K562 (cell line): ENCODE data around the gene KLC3. TPM values are rescaled to one million over a fixed set of nuclear protein-coding genes. Genes with fewer than 3 reads are reported as not detected.

ENCODE experiments used
- ADNP ChIP-seq: fragments of 200-800 bp; sonication (Bioruptor generic); IDR thresholded peaks from 2 replicates; pipeline ENCODE4 v1.6.1; 2016; ENCODE audit warnings: missing genetic modification characterization, missing compliant biosample characterization
- BCOR ChIP-seq: fragments of 450-650 bp; IDR thresholded peaks from 2 replicates; pipeline ENCODE4 v1.6.1; 2016
- CBFA2T3 ChIP-seq: fragments of 450-650 bp; IDR thresholded peaks from 2 replicates; pipeline ENCODE4 v1.6.1; 2017
- CBX1 ChIP-seq: sonication (generic); IDR thresholded peaks from 2 replicates; pipeline ENCODE4 v1.6.1; 2016; ENCODE audit warnings: antibody characterized with exemption, low read depth, mild to moderate bottlenecking
- CEBPG ChIP-seq, 3 experiments: fragments of 200-800 bp in 1 of 3; sonication (Bioruptor generic) in 1 of 3; sonication (generic) in 1 of 3; formaldehyde crosslinking in 1 of 3; IDR thresholded peaks in 2 of 3; conservative IDR thresholded peaks in 1 of 3; 2 replicates each; pipeline versions ENCODE4 v1.6.1 to v1.8.0; 2016 to 2022; ENCODE audit warnings: missing compliant biosample characterization in 2 of 3, missing genetic modification characterization in 2 of 3, mild to moderate bottlenecking in 1 of 3, missing genetic modification reagents in 1 of 3
- COPS2 ChIP-seq: fragments of 450-650 bp; conservative IDR thresholded peaks from 2 replicates; pipeline ENCODE4 v1.6.1; 2016; ENCODE audit warnings: mild to moderate bottlenecking, moderate library complexity
- CXXC5 ChIP-seq: fragments of 250-450 bp; sonication (Bioruptor Pico); IDR thresholded peaks from 2 replicates; pipeline ENCODE4 v1.8.0; 2022; ENCODE audit warnings: inconsistent platforms, mild to moderate bottlenecking, moderate library complexity
- HDAC2 ChIP-seq: fragments of 450-650 bp; IDR thresholded peaks from 2 replicates; pipeline ENCODE4 v1.6.1; 2016; ENCODE audit warnings: mild to moderate bottlenecking
- KAT8 ChIP-seq: fragments of 450-650 bp; IDR thresholded peaks from 2 replicates; pipeline ENCODE4 v1.6.1; 2016; ENCODE audit warnings: low read depth, mild to moderate bottlenecking
- KDM1A ChIP-seq, 2 experiments: fragments of 450-650 bp; IDR thresholded peaks; 2 replicates each; pipeline ENCODE4 v1.6.1; 2016; ENCODE audit warnings: mild to moderate bottlenecking in 2 of 2
- KLF6 ChIP-seq: fragments of 250-450 bp; sonication (Bioruptor Pico); IDR thresholded peaks from 2 replicates; pipeline ENCODE4 v1.4.0; 2020; ENCODE audit warnings: mild to moderate bottlenecking, moderate library complexity, borderline replicate concordance
- LCOR ChIP-seq: sonication (generic); formaldehyde crosslinking; IDR thresholded peaks from 2 replicates; pipeline ENCODE4 v1.8.0; 2022; ENCODE audit warnings: mild to moderate bottlenecking, missing genetic modification reagents
- OTX1 ChIP-seq: fragments of 450-650 bp; formaldehyde crosslinking; IDR thresholded peaks from 2 replicates; pipeline ENCODE4 v1.4.0; 2022; ENCODE audit warnings: mild to moderate bottlenecking
- RBBP5 ChIP-seq: fragments of 200-600 bp; sonication (generic); IDR thresholded peaks from 2 replicates; pipeline ENCODE4 v1.6.1; 2012; ENCODE audit warnings: borderline replicate concordance, mild to moderate bottlenecking, low read length, control low read depth, inconsistent platforms; ENCODE audit not compliant: insufficient read depth, poor library complexity, severe bottlenecking
- TAF15 ChIP-seq: fragments of 200-400 bp; formaldehyde crosslinking; IDR thresholded peaks from 2 replicates; pipeline ENCODE4 v1.6.1; 2017; ENCODE audit warnings: mild to moderate bottlenecking, low read depth, low read length, moderate library complexity
- ZNF311 ChIP-seq: fragments of 250-450 bp; sonication (Bioruptor Pico); IDR thresholded peaks from 2 replicates; pipeline ENCODE4 v1.4.0; 2020; ENCODE audit warnings: mild to moderate bottlenecking, moderate library complexity
- ZZZ3 ChIP-seq: fragments of 450-650 bp; IDR thresholded peaks from 2 replicates; pipeline ENCODE4 v1.6.1; 2016; ENCODE audit warnings: antibody characterized with exemption, mild to moderate bottlenecking, moderate library complexity
- polyA plus RNA-seq, 8 experiments: library from polyadenylated mRNA; depleted of rRNA in 4 of 8; stranded (reverse) in 5 of 8; unstranded in 3 of 8; fragments of >200 nt; fragmentation: Nextera tagmentation in 2 of 8; fragmentation: Illumina TruSeq in 1 of 8; extraction: Ambion mirVana in 2 of 8; extraction: Trizol in 1 of 8; gene quantifications; 2 replicates each; pipeline versions ENCODE4 v1.2.1 to v1.2.3, GENCODE V29; 2011 to 2014; ENCODE audit warnings: inconsistent platforms in 1 of 8, missing spikeins in 1 of 8
- total RNA-seq, 7 experiments: library from RNA; depleted of rRNA in 6 of 7; stranded (reverse); fragments of >200 nt in 6 of 7; fragmentation: Illumina TruSeq in 2 of 7; extraction: Trizol in 2 of 7; gene quantifications; 2 replicates each; pipeline versions ENCODE4 v1.2.1 to v1.2.3, GENCODE V29; 2011 to 2021; ENCODE audit warnings: low replicate concordance in 1 of 7
- TF ChIP-seq, protein P1 (sequence below), 3 experiments: fragments of 200-800 bp in 1 of 3; sonication (Bioruptor generic) in 1 of 3; sonication (generic) in 1 of 3; formaldehyde crosslinking in 1 of 3; IDR thresholded peaks; 2 replicates each; pipeline versions ENCODE4 v1.6.1 to v1.8.0; 2016 to 2022; ENCODE audit warnings: mild to moderate bottlenecking in 2 of 3, missing compliant biosample characterization in 2 of 3, missing genetic modification characterization in 2 of 3, missing genetic modification reagents in 1 of 3
- TF ChIP-seq, protein P2 (sequence below): fragments of 250-450 bp; sonication (Bioruptor Pico); IDR thresholded peaks from 2 replicates; pipeline ENCODE4 v1.8.0; 2021; ENCODE audit warnings: borderline replicate concordance, mild to moderate bottlenecking, moderate library complexity; ENCODE audit not compliant: poor library complexity, severe bottlenecking
- TF ChIP-seq, protein P3 (sequence below): fragments of 250-450 bp; sonication (Bioruptor Pico); IDR thresholded peaks from 2 replicates; pipeline ENCODE4 v1.5.0; 2021; ENCODE audit warnings: mild to moderate bottlenecking, moderate library complexity
- TF ChIP-seq, protein P4 (sequence below), 2 experiments: fragments of 200-800 bp in 1 of 2; sonication (Bioruptor generic) in 1 of 2; sonication (generic) in 1 of 2; formaldehyde crosslinking in 1 of 2; IDR thresholded peaks in 1 of 2; conservative IDR thresholded peaks in 1 of 2; 2 replicates each; pipeline versions ENCODE4 v1.5.0 to v1.6.1; 2016 to 2020; ENCODE audit warnings: missing compliant biosample characterization in 1 of 2, missing genetic modification characterization in 1 of 2, missing genetic modification reagents in 1 of 2

The KLC3 gene
- total and polyA plus RNA-seq, 9 of the 15 experiments (the other 6 are each of a cell fraction or from before 2014, with no cell fraction given) = 0.03 to 1.2 (median 0.59) TPM; not detected in 3

DNA sequence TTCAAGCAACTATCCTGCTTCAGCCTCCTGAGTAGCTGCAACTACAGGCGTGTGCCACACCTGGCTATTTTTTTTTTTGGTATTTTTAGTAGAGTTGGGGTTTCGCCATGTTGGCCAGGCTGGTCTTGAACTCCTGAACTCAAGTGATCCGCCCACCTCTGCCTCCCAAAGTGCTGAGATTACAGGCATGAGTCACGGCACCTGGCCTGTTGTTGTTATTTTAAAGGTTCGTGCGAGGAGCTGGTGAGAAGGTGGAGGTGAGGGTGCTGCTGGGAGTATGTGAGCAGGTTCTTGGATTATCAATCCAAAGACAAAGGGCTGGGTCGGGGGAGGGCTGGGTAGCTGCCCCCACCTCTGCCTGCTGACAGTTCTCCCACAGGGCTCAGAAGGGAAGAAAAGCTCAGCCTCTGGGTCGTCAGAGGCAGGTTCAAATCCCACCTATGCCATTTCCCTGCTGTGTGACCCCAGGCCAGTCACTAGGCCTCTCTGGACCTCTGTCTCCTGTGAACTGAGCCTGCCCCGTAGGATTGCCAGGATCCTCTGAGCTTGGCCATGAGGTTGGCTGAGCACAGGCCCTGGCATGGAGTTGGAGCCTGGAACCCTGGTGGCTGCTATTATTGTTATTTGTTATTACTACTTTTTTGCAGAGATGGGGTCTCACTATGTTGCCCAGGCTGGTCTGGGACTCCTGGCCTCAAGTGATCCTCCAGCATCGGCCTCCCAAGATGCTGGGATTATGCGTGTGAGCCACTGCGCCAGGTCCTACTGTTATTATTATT is 19.4 kb upstream of the KLC3 start (continued):
- TF ChIP-seq, protein P1, sequence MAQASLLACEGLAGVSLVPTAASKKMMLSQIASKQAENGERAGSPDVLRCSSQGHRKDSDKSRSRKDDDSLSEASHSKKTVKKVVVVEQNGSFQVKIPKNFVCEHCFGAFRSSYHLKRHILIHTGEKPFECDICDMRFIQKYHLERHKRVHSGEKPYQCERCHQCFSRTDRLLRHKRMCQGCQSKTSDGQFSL (CRISPR knock-in tag; IDR thresholded peaks at IDR 0.05) = no peak
- TF ChIP-seq, protein P1 (tag; IDR thresholded peaks at IDR 0.05) = no peak
- TF ChIP-seq BCOR (peak; percentile 90), OTX1 (CRISPR knock-in tag) (no peak), KAT8 (no peak), RBBP5 (no peak), ZZZ3 (no peak), TAF15 (no peak), ADNP (peak; percentile 91), CXXC5 (no peak), KLF6 (CRISPR knock-in tag) (no peak), CEBPG (CRISPR knock-in tag; IDR thresholded peaks at IDR 0.05) (no peak), CEBPG (tag; conservative IDR thresholded peaks at IDR 0.05 in 1 of 2, IDR thresholded peaks at IDR 0.05 in 1 of 2) (no peak), ZNF311 (CRISPR knock-in tag) (no peak), CBX1 (0 out of 2 replicates have a peak, but pooled peaks have one; percentile 54), LCOR (CRISPR knock-in tag) (no peak), CBFA2T3 (0 out of 2 replicates have a peak, but pooled peaks have one; percentile 27), HDAC2 (peak; percentile 58; the same call in 1 of the 2 replicates), COPS2 (no peak), KDM1A (IDR thresholded peaks at IDR 0.05) (peak; percentile 62 to 79)
- TF ChIP-seq, protein P2, sequence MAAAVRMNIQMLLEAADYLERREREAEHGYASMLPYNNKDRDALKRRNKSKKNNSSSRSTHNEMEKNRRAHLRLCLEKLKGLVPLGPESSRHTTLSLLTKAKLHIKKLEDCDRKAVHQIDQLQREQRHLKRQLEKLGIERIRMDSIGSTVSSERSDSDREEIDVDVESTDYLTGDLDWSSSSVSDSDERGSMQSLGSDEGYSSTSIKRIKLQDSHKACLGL (CRISPR knock-in tag) = no peak
- TF ChIP-seq, protein P3, sequence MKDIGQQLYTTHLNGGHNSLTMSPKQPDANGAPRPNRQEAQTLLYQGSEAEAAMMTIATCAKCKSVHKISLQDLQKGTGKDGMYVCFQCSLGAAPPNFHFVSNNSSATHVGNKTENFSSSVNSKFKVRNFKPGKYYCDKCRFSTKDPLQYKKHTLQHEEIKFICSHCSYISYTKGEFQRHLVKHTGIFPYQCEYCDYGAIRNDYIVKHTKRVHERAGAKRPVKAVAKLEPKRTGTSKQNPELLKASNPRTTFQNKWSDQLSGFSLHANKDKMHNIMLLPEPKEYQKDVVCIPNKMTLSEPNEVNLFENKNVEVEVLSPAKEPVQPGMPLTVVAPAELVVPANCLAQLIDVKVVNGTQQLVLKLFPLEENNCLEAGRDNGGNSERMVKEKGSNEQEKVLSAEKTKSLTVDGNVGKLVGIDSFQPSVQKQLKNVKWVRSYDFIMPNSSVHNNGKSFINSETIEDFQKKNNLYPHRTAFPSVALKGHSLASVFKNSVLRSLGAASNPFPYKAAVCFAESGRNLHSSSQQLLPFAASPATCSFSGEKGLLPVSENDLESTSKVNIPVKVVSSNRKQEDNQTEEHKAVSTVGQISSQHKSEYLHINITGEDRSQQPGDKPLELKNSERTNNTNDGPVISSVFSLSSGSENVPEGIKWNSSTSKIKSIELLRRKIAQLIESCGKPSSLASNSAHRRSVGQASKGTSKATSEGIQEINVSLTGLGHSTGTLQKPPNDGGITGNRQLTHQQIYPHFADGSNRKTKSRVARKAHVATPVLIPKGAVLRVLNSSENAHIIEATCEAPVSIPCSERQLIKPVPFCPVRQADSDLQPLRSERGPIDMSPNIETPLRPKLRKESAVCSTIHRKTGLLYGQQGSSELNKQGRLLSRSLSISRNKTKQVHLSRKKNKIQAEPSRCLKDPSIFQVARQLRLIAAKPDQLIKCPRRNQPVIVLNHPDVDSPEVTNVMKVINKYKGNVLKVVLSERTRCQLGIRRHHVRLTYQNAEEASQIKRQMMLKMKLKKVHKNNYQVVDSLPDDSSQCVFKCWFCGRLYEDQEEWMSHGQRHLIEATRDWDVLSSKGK (CRISPR knock-in tag) = no peak
- TF ChIP-seq, protein P4, sequence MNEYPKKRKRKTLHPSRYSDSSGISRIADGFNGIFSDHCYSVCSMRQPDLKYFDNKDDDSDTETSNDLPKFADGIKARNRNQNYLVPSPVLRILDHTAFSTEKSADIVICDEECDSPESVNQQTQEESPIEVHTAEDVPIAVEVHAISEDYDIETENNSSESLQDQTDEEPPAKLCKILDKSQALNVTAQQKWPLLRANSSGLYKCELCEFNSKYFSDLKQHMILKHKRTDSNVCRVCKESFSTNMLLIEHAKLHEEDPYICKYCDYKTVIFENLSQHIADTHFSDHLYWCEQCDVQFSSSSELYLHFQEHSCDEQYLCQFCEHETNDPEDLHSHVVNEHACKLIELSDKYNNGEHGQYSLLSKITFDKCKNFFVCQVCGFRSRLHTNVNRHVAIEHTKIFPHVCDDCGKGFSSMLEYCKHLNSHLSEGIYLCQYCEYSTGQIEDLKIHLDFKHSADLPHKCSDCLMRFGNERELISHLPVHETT (CRISPR knock-in tag; conservative IDR thresholded peaks at IDR 0.05 in 1 of 2, IDR thresholded peaks at IDR 0.05 in 1 of 2) = no peak
